ENCODE results near the gene ZNF174.

GRCh38 chr16:3431779-3432219 is 30.8 kb downstream of the ZNF174 start:
- TF ChIP-seq BCL3 (IDR thresholded peaks at IDR 0.05), result no peak
- TF ChIP-seq CTCF (IDR thresholded peaks at IDR 0.05), result no peak
- no peak for TF ChIP-seq CEBPB (IDR thresholded peaks at IDR 0.05)
- TF ChIP-seq, protein P1, sequence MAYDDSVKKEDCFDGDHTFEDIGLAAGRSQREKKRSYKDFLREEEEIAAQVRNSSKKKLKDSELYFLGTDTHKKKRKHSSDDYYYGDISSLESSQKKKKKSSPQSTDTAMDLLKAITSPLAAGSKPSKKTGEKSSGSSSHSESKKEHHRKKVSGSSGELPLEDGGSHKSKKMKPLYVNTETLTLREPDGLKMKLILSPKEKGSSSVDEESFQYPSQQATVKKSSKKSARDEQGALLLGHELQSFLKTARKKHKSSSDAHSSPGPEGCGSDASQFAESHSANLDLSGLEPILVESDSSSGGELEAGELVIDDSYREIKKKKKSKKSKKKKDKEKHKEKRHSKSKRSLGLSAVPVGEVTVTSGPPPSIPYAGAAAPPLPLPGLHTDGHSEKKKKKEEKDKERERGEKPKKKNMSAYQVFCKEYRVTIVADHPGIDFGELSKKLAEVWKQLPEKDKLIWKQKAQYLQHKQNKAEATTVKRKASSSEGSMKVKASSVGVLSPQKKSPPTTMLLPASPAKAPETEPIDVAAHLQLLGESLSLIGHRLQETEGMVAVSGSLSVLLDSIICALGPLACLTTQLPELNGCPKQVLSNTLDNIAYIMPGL (CRISPR knock-in tag; IDR thresholded peaks at IDR 0.05; ENCODE audit: borderline replicate concordance), result no peak
- TF ChIP-seq MYC (IDR thresholded peaks at IDR 0.05; ENCODE audit: borderline replicate concordance, low read length), result no peak
- TF ChIP-seq EP300 (IDR thresholded peaks at IDR 0.05), result no peak
- TF ChIP-seq CBX8 (IDR thresholded peaks at IDR 0.05), result no peak
- TF ChIP-seq NFE2L2 (conservative IDR thresholded peaks at IDR 0.05; ENCODE audit: low read length), result no peak
- no peak for TF ChIP-seq HES2 (IDR thresholded peaks at IDR 0.05)
- TF ChIP-seq NR3C1 (IDR thresholded peaks at IDR 0.05), result no peak
- no peak for TF ChIP-seq POLR2A (IDR thresholded peaks at IDR 0.05; ENCODE audit: low read length)
- TF ChIP-seq, protein P2, sequence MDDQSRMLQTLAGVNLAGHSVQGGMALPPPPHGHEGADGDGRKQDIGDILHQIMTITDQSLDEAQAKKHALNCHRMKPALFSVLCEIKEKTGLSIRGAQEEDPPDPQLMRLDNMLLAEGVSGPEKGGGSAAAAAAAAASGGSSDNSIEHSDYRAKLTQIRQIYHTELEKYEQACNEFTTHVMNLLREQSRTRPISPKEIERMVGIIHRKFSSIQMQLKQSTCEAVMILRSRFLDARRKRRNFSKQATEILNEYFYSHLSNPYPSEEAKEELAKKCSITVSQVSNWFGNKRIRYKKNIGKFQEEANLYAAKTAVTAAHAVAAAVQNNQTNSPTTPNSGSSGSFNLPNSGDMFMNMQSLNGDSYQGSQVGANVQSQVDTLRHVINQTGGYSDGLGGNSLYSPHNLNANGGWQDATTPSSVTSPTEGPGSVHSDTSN (IDR thresholded peaks at IDR 0.05), result no peak
